Frontal cortex (tissue), 4 donors: ENCODE measurements around the gene RANBP1. TPM values are rescaled to one million over a fixed set of nuclear protein-coding genes. Genes with fewer than 3 reads are reported as not detected.
A peak's percentile ranks its signal among the peaks of the same experiment; 100 is the strongest.

ENCODE experiments used
- DNase-seq, 2 donors: peaks; one replicate each; pipeline ENCODE4 v3.0.0; 2012; ENCODE audit warnings: low spot score in 2 of 2
- FAIRE-seq: peaks from 2 replicates; lab custom pipeline; 2012; peaks lifted over from hg19 to GRCh38; lab: Jason Lieb, UNC
- total RNA-seq: library from RNA; depleted of rRNA; stranded (reverse); fragments of >200 nt; gene quantifications from one replicate; pipeline ENCODE4 v1.2.3, GENCODE V29; 2014
- donor health status: control.
- donor health status: control.
- donor health status: control.

The RANBP1 gene
- total RNA-seq, 1 donor from 2014 or later = 182 TPM

DNA sequence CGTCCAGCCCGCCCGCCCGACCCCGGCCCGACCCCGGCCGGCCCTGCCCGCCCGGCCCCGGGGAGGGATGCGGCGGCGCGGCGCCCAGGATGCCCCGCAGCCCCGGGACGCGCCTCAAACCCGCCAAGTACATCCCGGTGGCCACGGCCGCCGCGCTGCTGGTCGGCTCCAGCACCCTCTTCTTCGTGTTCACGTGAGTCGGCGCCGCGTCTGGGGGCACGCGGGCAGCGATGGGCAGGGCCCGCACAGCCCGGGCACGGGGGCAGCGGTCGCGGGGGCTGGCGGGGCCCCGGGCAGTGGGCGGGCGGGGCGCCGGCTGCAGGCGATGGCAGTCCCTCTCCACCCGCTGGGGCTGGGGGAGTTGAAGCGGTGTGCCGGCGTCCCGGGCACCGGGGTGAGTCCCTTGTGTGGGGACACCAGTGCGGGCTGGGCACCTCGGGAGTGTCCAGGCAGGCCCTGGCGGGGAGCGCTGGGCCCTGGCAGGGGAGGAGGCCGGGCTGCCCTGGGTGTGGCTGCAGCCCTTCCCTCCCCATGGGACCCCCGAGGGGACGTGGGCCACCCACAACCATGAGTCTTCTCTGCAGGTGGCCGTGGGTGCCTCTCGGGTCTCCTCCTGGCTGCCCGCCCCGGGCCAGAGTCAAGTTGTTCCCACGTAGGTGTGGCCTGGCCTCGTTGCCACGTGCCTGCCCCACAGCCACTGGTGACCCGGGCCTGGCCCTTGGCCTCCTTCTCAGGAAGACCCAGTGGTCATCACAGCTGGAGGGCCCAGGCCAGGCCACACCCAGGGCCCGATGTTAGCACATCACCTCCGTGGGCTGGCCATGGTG is 16.2 kb downstream of the RANBP1 start:
- FAIRE-seq (no peak), DNase-seq (no peak)

DNA sequence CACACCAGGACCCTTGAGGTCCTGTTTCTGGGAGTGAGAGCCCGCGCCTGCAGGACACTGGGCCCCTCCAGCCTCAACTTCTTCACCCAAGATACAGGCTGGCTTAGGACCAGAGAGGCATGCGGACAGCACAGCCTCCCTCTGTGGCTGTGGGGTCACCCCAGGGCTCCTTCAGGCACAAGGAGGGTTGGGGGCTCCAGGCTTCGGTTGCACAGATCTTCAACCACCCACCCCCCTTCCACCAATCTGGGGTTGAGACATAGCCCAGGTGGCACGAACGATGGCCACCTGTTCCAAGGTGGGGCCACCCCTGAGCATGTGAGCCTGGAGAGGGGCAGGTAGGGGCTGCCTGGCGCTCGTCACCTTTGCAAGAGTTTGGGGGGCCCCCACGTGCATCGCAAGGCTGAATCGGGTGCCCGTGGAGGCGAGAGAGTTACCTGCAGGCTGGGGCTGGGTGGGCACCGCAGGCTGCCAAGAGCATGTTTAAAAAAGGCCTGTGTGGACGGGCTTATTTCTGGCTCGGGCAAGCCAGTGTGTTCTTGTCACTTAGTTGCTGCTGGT is 16.9 kb downstream of the RANBP1 start:
- DNase-seq (no peak), FAIRE-seq (no peak)

DNA sequence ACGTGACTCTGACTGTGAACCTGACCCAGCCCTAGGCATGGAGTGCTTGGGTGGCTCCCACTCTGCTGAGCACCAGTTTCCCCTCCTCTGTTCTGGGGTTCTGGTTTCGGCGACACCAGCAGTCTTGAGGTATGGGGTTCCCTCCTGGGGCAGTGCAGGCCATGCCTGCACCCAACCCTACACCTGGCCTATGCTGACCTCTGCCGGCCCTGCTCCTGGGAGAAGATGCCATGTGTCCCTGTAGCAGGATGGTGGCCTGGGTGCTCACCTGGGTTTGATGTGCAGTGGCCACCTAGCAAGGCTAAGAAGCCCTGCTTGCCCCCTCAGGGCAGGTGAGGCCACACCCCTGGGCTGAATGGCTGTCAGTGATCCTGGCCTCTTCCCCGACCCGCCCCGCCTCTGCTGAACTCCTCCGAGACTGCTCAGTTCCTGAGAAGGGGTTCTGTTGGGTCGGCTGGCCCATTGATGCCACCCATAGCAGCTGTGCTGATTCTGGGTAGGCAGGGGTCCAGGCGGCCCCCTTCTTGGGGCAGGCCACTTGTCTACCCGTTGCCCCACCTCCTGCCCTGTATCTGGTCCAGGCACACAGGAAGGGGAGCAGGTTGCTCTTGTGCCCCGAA is 18.1 kb downstream of the RANBP1 start:
- DNase-seq (no peak), FAIRE-seq (no peak)

DNA sequence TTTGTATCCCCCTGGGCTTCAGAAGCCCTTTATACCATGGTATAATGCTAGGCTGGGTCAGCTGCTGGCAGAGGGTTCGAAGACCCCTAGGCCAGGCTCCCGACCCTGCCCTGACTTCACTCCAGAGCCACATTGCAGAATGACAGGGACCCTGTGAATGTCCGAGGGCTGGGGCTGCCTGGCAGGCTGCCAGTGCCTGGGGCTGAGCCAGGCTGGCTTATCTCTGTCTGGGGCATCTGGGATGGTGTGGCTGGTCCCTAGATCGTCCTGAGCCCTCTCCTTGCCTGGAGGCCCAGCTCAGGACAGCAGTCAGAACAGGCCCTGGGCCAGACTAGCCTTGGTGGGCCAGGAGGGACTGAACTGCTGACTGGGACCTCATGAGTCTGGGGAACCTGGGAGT is 19.4 kb downstream of the RANBP1 start:
- no peak for DNase-seq
- no peak for FAIRE-seq

DNA sequence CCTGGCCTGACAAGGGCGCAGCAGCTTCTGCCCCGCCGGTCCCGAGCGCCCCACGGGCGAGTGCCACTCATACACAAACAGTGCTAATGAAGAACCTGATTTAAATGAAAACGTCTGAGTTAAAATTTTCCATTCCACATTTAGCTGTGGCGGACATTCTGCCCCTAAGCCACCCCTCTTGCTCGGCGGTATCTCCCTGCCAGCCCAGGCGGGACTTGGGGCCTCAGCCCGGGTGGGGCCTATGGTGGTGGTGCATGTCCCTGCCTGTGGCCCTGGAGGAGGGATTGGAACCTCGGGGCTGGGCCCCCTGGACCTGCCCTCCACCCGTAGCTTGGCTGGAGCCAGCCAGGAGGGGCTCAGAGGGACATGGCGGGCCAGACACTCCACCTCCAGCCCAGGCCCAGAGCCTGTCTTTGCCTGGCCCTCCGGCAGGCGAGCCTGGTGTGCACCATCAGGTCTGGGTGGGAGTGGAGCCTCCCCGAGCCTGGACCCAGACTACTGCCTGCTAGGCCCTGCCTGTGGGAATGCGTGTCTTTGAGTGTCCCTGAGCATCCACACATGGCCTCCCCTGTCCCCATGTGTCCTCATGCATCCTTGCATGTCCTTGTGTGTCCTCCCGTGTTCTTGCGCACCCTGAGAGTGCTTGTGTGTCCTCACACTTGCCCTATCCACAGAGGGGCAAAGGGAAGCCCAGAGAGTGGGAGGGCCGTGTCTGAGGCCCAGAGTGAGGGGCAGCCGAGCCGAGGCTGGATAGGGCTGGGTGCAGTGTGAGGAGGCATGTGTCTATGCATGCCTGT is 20.1 kb downstream of the RANBP1 start:
- DNase-seq = no peak
- FAIRE-seq = no peak

DNA sequence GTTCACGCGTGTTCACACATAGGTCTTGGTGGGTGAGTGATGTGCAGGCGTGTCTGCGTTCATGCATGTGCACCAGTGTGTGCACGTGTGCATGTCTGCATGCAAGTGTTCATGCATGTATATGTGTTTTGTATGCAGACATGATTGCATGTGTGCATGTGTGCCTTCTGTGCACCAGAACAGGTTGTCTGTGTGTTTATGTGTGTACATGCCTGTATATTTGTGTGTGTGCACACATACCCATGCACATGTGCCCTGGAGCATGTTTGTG is 20.6 kb downstream of the RANBP1 start:
- FAIRE-seq (no peak), DNase-seq (no peak)

DNA sequence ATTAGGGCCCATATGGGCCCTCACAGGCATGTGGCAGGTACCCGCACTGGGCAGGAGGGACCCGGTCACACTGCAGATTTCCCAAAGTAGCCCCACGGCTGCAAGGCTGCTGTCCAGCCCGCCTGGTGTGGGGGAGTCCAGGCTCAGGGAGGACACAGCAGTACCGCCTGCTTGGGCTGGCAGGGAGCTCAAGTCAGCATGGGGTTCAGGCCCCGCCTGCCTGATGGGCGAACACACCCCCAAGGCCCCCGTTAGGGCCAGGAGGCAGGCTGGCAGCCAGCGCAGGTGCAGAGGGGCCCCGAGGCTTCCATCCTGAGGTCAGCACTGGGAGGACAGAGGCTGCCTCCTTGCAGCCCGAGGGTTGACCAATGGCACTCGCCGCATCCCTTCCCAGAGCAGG is 21.2 kb downstream of the RANBP1 start:
- FAIRE-seq (no peak), DNase-seq (no peak)

DNA sequence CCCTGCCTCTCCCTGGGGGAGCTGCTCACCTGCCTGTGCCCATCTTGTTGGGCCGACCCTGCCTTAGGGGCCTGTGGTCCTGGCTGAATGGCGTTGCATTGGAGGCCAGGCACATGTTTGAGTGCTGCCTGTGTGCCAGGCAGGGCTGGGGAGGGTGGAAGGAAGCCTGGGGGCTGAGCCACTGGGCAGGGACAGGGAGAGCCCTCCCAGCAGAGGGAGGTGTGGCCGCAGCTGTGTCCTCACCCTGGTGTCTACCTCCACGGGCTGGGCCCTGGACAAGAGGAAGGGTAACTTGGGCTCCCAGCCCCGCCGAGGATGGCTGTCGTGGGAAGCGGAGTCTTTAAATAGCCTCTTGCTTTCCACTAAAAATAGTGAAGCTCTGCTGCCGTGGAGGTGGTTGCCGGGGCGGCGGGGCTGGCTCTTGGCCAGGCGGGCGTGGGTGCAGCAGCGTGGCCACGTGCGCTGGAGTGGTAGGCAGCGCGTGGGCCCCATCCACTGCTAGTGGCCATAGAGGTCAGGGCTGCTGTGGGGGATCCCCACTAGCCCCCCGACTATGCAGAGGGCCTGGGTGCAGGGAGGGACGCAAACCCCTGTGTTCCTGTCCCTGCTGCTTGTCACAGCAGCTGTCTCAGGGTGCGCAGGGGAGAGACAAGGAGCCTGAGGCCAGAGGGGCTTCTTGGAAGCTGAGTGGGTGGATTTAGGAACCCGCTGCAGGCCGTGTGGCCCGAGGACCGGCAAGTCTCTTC is 21.9 kb downstream of the RANBP1 start:
- no peak for FAIRE-seq

DNA sequence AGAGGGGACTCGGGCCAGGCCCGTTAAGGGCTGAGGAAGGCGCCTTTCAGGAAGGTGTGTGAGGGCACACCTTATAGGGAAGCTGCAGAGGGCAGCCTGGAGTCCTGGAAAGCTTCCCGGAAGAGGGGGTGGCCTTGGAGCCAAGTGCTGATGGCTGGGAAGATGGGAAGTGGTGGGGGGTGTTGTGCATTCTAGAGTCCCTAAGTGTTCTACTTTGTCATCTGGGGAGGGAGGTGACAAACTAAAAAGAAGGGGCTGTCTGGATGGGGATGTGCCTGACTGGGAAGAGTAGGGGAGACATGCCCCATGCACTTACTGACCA is 22.5 kb downstream of the RANBP1 start:
- no peak for FAIRE-seq
- no peak for DNase-seq

More for the DNA sequence above, 21.9 kb downstream of the RANBP1 start:
- DNase-seq = peak in 1 of 2 donors; percentile 58

DNA sequence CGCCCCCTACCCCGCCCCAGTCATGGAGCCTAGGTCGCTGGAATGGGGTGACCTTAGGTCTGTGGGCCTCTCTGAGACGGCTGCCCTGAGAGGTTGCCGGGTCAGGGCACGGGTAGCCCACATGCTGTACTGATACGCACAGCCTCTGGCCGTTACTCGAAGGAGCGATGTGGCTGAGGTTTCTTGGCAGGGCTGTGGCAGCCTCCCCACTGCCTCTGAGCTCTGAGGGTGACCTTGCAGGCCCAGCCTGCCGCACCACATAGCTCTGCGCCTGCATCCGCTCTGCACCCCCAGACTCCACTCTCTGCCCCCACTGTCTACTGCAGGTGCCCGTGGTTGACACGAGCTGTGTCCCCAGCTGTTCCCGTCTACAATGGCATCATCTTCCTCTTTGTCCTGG is 23.0 kb downstream of the RANBP1 start:
- FAIRE-seq (no peak), DNase-seq (no peak)

DNA sequence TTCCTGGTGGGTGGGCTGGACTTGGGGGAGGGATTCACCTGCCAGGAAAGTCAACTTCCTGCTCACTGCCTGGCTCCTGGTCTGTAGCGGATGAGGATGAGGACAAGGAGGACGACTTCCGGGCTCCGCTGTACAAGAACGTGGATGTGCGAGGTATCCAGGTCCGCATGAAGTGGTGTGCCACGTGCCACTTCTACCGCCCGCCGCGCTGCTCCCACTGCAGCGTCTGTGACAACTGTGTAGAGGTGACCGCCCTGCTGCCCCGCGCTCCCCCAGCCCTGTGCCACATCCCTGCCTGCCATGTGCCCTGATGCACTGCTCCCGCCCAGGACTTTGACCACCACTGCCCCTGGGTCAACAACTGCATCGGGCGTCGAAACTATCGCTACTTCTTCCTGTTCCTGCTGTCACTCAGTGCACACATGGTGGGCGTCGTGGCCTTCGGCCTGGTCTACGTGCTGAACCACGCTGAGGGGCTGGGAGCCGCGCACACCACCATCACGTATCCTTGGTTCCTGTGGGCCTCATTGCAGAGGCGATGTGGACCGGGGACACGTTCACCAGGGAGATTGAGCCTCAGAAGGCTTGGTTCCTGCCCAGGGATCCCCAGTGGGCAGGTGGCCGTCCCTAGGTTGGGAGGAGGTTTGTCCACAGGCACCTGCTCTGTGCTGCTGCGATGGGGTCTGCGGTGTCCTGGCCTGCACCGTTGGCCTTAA is 23.6 kb downstream of the RANBP1 start:
- no peak for FAIRE-seq
- no peak for DNase-seq

DNA sequence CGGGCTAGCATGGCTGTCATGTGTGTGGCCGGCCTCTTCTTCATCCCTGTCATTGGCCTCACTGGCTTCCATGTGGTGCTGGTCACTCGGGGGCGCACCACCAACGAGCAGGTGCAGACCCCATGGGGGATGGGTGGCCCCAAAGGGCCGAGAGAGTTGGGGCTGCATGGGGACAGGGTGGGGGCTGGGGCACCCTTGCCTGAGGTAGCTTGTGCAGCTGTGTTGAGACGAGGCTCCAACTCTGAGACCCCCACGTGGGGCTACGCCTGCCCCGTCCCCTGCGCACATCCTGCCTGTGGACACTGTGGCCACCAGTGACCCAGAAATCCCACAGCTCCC is 24.2 kb downstream of the RANBP1 start:
- DNase-seq (no peak), FAIRE-seq (no peak)

DNA sequence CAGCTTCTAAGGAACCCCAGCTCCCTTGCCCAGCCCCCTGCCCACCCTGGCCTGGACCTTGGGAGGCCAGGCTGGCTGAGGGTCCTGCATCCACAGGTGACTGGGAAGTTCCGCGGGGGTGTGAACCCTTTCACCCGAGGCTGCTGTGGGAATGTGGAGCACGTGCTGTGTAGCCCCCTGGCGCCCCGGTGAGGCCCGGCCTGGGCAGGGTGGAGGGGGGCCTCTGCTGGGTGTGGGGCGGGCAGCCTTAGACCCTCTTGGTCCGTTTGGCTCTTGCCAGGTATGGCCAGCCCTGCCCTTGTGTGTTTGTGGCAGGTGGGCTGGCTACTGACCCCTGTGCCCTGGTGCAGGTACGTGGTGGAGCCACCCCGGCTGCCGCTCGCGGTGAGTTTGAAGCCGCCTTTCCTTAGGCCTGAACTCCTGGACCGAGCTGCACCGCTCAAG is 24.6 kb downstream of the RANBP1 start:
- DNase-seq = no peak
- FAIRE-seq = no peak

DNA sequence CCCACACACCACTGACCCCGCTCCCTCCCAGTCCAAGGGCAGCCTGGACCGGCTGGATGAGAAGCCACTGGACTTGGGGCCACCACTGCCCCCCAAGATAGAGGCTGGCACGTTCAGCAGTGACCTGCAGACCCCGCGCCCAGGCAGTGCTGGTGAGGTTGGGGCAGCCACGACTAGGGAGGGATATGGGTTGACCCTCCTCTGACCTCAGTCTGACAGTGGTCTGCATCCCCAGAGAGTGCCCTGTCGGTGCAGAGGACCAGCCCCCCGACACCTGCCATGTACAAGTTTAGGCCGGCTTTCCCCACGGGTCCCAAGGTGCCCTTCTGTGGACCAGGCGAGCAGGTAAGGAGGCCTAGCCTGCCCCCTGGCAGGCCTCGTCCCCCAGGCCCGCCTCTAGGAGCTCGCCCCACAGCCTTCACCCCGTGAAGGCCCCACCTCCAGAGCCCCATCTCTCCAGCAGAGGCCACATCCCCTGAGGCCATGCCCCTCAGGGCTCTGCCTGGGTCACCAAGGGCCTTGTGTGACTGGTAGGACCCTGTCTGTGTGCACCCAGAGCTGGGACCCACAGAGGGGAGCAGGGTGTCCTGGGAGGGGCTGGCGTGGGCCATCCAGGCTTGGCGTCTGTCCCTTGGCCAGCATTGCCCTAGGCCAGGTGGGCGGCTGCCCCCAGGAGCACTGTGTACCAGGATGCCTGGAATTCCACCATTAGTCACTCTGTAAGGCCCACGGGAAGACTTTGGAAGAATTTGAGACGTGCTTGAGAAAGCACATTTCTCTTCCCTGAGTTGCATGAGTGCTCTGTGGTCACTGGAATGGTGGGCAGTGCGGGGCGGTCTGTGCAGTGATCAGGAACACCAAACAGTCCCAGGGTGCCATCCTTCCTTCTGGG is 25.5 kb downstream of the RANBP1 start:
- DNase-seq (no peak), FAIRE-seq (no peak)

DNA sequence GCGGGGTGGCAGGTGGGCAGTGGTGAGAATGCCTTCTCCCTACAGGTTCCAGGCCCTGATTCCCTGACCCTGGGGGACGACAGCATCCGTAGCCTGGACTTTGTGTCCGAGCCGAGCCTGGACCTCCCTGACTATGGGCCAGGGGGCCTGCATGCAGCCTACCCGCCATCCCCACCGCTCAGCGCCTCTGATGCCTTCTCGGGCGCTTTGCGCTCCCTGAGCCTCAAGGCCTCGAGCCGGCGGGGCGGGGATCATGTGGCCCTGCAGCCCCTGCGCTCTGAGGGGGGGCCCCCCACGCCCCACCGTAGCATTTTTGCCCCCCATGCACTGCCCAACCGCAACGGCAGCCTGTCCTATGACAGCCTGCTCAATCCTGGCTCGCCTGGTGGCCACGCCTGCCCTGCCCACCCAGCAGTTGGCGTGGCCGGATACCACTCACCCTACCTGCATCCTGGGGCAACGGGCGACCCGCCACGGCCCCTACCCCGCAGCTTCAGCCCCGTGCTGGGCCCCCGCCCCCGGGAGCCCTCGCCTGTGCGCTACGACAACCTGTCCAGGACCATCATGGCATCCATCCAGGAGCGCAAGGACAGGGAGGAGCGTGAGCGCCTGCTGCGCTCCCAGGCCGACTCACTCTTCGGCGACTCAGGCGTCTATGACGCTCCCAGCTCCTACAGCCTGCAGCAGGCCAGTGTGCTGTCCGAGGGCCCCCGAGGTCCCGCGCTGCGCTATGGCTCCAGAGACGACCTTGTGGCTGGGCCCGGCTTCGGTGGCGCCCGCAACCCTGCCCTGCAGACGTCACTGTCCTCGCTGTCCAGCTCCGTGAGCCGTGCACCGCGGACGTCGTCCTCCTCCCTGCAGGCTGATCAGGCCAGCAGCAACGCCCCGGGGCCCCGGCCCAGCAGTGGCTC is 27.1 kb downstream of the RANBP1 start:
- DNase-seq = no peak
- FAIRE-seq = no peak

DNA sequence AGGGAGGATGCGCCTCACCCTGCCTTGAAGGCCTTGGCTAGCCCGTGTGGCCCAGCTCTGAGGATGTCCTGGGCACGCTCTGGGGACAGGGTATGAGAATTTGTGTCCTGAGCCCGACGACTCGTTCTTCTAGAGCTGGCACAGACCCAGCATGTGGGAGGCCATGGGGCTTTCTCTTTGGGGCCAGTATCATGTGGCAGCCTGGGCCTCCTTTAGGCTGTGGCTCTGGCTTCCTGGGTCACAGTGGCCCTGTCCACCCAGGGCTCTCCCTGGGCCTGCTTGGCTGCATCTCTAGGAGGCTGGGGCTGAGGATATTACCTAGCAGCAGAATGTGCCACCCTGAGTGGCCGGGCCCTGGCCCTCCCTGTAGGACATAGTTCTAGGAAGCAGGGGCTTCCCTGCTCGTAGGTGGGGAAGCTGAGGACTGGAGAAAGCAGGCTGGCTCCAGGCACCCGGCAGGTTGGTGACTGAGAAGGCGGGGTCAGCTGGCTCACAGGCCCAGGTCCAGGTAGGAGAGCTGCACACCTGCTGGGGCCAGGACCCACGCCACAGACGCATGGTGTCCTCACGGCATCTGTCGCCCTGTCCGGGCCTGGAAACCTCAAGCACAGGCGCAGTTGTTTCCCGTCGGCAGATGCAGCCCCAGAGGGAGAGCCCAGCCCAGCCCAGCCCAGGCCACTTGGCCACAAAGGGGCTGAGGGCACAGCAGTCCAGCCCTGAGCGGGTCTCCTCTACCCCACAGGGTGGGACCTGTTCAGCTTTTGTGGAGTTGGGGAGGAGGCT is 28.2 kb downstream of the RANBP1 start:
- no peak for FAIRE-seq
- DNase-seq = no peak
